Fibroblast of mammary gland (primary cell): ENCODE data around the gene ERP27.
A peak's percentile ranks its signal among the peaks of the same experiment; 100 is the strongest.

Source experiments
- DNase-seq: peaks from one replicate; pipeline ENCODE4 v3.0.0-alpha.2; 2010; ENCODE audit warnings: low read depth
- H3K4me3 ChIP-seq: 2 replicates; pipeline ENCODE4 v1.5.1; 2011; ENCODE audit warnings: low read depth, mild to moderate bottlenecking, low read length, moderate library complexity; ENCODE audit not compliant: control insufficient read depth
- TF ChIP-seq, protein P1 (sequence below): conservative IDR thresholded peaks from 2 replicates; pipeline ENCODE4 v1.5.1; 2011; ENCODE audit warnings: low read depth, low read length, inconsistent platforms; ENCODE audit not compliant: control insufficient read depth, insufficient read depth

ERP27 gene

DNA sequence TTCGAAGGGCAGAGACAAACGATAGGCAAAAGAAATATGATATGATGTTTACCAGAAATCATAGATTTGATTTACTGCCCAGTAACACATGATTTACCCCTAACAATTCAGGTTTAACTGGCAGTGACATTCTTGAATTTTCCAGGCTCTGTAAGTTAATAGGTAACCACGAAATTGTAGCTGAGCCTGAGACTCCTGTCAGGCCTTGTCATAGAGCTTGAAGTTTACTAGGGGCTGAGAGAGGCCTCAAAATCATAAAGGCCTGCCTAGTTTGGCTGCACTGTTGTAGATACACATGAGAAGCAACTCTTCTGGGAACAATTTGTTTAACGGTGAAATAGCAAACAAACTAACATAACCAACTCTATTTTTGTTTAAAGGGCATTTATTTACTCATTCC is 3.3 kb downstream of the ERP27 start:
- TF ChIP-seq, protein P1, sequence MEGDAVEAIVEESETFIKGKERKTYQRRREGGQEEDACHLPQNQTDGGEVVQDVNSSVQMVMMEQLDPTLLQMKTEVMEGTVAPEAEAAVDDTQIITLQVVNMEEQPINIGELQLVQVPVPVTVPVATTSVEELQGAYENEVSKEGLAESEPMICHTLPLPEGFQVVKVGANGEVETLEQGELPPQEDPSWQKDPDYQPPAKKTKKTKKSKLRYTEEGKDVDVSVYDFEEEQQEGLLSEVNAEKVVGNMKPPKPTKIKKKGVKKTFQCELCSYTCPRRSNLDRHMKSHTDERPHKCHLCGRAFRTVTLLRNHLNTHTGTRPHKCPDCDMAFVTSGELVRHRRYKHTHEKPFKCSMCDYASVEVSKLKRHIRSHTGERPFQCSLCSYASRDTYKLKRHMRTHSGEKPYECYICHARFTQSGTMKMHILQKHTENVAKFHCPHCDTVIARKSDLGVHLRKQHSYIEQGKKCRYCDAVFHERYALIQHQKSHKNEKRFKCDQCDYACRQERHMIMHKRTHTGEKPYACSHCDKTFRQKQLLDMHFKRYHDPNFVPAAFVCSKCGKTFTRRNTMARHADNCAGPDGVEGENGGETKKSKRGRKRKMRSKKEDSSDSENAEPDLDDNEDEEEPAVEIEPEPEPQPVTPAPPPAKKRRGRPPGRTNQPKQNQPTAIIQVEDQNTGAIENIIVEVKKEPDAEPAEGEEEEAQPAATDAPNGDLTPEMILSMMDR, result no peak

DNA sequence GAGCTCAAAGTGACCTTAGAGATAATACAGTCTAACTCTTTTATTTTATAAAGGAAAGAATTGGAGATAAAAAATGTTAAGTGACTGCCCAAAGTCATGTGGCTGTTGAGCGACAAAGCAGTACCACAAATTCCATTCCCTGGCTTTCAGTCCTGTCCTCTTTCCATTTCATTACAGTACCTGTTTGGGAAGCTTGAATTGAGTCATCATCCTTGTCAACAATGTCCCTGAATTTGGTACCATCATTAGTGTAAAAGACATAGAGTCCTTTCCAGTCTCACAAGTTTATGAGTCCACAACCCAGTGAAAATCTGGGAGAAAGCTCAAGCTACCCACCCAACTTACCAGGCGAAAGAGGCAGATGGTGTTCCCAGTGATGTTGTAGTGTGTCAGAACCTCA is 3.8 kb downstream of the ERP27 start:
- no peak overlapping the region for H3K4me3 ChIP-seq
- DNase-seq, result no peak
- TF ChIP-seq, protein P1, result no peak

More for the DNA sequence above, 3.3 kb downstream of the ERP27 start:
- no peak for DNase-seq
- H3K4me3 ChIP-seq, result no peak overlapping the region

DNA sequence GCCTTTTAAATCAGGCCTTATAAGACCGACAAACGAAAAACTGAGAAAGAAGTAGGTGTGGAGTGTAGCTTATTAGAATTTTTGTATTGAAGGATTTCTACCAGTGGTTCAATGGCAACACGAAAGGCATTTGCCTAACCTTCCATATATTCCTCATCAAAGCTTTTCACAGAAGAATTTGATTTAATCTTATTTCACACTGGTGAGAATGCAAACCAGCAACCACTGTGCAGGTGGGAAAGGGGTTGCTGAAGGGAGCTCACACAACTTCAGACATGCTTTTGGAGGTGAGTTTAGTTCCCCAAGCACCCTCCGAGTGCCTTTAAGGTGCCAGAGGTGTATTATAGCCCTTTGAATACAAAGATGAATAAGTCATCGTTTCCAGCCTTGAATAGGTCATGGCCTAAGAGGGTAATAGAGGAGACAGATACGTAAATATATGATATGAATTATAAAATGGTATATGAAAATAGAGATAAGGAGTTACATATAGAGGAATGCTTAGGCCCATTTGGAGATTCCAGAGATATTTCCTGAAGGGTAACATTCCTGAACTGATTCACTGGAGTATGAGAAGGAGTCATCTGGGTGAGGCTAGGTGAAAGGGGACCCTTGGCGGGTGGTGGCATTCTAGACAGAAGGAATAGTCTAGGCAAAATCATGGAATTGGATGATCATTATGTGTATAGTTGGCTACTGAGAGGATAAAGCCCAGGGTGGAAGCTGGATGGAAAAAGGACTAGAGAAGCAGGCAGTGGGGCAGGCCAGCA is 6.4 kb downstream of the ERP27 start:
- no peak overlapping the region for H3K4me3 ChIP-seq
- TF ChIP-seq, protein P1, result no peak
- DNase-seq, result no peak

DNA sequence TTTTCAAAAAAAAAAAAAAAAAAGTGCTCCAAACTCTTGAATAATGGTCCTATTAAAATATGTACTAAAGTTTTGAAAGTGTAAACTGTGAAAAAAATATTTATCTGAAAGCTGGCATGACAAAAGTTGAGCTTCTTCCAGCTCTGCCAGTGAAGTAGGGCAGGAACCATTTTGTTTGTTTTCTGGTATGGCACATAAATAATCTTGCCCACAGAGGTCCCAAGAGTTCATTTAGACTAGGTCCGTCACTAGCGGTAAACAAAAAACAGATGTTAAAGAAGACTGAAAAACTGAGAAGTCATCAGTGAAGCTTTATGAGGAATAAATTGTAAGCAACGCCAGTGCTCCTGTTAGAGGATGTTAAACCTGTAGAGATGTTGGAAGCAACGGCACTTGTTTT is 7.0 kb downstream of the ERP27 start:
- DNase-seq, result peak; percentile 12
- TF ChIP-seq, protein P1, result no peak
- H3K4me3 ChIP-seq, result no peak overlapping the region

DNA sequence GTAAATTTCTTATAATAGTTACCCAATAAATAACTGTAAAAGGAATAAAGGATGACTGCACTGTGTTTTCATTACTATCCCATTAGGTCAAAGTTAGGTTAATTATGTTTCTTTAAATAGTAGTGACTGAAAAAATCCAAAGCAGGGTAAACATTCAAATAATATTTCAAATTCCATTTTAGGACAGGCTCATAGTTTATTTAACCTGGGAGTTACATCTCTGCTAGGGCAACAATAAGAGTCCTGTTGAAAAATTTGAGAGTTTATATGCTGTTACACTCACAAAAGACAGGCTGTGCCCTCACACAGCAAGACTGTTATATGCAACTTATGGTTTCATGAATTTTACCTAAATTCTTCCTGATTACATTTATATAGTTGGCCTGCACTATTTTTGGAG is 8.0 kb downstream of the ERP27 start:
- no peak overlapping the region for H3K4me3 ChIP-seq
- no peak for DNase-seq
- TF ChIP-seq, protein P1, result no peak

DNA sequence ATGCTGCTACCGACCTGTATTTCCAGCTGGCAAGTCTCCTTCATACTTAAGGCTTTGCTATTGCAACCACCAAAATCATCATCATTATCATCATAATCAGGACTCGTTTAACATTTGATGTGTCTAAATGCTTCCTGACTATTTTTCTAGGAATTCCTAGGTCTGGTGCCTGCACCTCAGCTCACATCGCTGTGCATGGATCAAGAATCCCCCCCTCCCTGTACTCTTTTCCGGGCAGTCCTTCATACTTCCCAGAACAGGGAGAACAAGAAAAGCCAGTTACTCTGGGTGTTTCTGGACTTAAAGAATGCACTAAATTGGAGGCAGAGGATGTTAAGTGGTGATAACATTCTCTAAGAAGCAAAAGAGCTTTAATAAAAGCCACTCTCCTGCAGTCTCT is 9.4 kb downstream of the ERP27 start:
- no peak for DNase-seq
- H3K4me3 ChIP-seq, result no peak overlapping the region
- TF ChIP-seq, protein P1, result no peak
